Gastroesophageal sphincter (tissue), 3 donors: ENCODE results near the gene LYRM4.

Experiments used
- EP300 ChIP-seq: sonication (generic); formaldehyde crosslinking; IDR thresholded peaks from one replicate; pipeline ENCODE4 v1.6.1; 2017; ENCODE audit warnings: antibody characterized with exemption, mild to moderate bottlenecking
- POLR2A ChIP-seq, 2 donors: fragments of 450-650 bp; IDR thresholded peaks; one replicate each; pipeline ENCODE4 v1.6.1; 2017; ENCODE audit warnings: antibody characterized with exemption in 2 of 2, mild to moderate bottlenecking in 2 of 2, moderate library complexity in 1 of 2
- POLR2AphosphoS5 ChIP-seq: sonication (generic); formaldehyde crosslinking; IDR thresholded peaks from one replicate; pipeline ENCODE4 v1.6.1; 2017; ENCODE audit warnings: antibody characterized with exemption
- TF ChIP-seq, protein P1 (sequence below), 4 experiments: fragments of 200-600 bp in 2 of 4; fragments of 450-650 bp in 2 of 4; sonication (generic) in 1 of 4; IDR thresholded peaks; one replicate each; pipeline ENCODE4 v1.5.1; 2017 to 2019; ENCODE audit warnings: antibody characterized with exemption in 4 of 4, mild to moderate bottlenecking in 2 of 4, moderate library complexity in 2 of 4

DNA sequence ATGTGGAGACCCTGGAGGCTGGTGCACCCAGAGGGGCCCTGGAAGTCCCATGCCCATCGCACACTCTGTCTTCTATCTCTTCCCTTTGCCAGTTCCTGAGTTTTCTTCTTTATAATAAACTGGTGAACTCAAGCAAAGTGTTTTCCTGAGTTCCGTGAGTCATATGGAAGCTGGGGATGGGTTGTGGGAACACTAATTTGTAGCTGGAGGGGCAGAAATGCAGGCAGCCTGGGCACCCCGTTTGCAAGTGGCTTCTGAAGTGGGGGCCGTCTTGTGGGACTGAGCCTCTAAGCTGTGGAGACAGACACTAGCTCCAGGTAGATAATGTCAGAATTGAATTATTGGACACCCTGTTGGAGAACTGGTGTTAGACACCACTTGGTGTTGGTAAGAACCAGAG lies 178.8 kb downstream of the LYRM4 start:
- TF ChIP-seq, protein P1, sequence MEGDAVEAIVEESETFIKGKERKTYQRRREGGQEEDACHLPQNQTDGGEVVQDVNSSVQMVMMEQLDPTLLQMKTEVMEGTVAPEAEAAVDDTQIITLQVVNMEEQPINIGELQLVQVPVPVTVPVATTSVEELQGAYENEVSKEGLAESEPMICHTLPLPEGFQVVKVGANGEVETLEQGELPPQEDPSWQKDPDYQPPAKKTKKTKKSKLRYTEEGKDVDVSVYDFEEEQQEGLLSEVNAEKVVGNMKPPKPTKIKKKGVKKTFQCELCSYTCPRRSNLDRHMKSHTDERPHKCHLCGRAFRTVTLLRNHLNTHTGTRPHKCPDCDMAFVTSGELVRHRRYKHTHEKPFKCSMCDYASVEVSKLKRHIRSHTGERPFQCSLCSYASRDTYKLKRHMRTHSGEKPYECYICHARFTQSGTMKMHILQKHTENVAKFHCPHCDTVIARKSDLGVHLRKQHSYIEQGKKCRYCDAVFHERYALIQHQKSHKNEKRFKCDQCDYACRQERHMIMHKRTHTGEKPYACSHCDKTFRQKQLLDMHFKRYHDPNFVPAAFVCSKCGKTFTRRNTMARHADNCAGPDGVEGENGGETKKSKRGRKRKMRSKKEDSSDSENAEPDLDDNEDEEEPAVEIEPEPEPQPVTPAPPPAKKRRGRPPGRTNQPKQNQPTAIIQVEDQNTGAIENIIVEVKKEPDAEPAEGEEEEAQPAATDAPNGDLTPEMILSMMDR (IDR thresholded peaks at IDR 0.05), result no peak
- TF ChIP-seq POLR2AphosphoS5 (no peak), POLR2A (IDR thresholded peaks at IDR 0.05) (no peak), EP300 (no peak)
